Measurements from ENCODE around the gene CASKIN1. TPM values are rescaled to one million over a fixed set of nuclear protein-coding genes. Genes with fewer than 3 reads are reported as not detected.
A peak's percentile ranks its signal among the peaks of the same experiment; 100 is the strongest.

The CASKIN1 gene
- polyA plus RNA-seq, 2 of the 4 experiments (the other 2 are of a cell fraction) = 0.27 to 0.87 TPM

- TF ChIP-seq RAD21 (conservative IDR thresholded peaks at IDR 0.05 in 1 of 2, IDR thresholded peaks at IDR 0.05 in 1 of 2) (0 out of 5 replicates have a peak, but pooled peaks of 1 of the 2 experiments have one; percentile 17), JUN (IDR thresholded peaks at IDR 0.05) (no peak; a peak in 1 of 5 replicates), REST (IDR thresholded peaks at IDR 0.05) (no peak), ZSCAN20 (CRISPR knock-in tag; IDR thresholded peaks at IDR 0.05) (no peak), ZNF302 (CRISPR knock-in tag; IDR thresholded peaks at IDR 0.05) (no peak), RCOR1 (IDR thresholded peaks at IDR 0.05; ENCODE audit: low read depth, low read length) (no peak), MAFK (IDR thresholded peaks at IDR 0.05; ENCODE audit: partially characterized antibody) (no peak), JUNB (IDR thresholded peaks at IDR 0.05) (no peak), PBX3 (IDR thresholded peaks at IDR 0.05) (peak; percentile 43; the same call in 1 of the 2 replicates), ATOH8 (CRISPR knock-in tag; IDR thresholded peaks at IDR 0.05; ENCODE audit: low read depth) (no peak), BCL3 (IDR thresholded peaks at IDR 0.05) (no peak), POLR2AphosphoS2 (conservative IDR thresholded peaks at IDR 0.05; ENCODE audit: low read length) (no peak), MAX (IDR thresholded peaks at IDR 0.05) (peak; percentile 44; the same call in 1 of the 2 replicates), EHF (CRISPR knock-in tag; IDR thresholded peaks at IDR 0.05) (no peak; the same call in 1 of the 2 replicates), POLR2A (IDR thresholded peaks at IDR 0.05; ENCODE audit: low read length) (peak; percentile 33; the same call in 1 of the 2 replicates)
Measured at GRCh38 chr16:2147981-2148671, 48.3 kb downstream of the CASKIN1 start, which contains the start of gene RAB26 (continued).

GRCh38 chr16:2147378-2147777 lies 49.0 kb downstream of the CASKIN1 start:
- Histone ChIP-seq H3K4me3 (no peak overlapping the region), H3K9me3 (no peaks in the 10 kb centered on the region), H3K27ac (peak overlapping the region; percentile 92 to 94; a peak in 5 of 6 replicates), H3K4me2 (peak overlapping the region; percentile 99), H3K4me1 (peaks cover 48% of the 10 kb centered on the region)
- FAIRE-seq (no peak), DNase-seq (ENCODE audit: low read depth in 1 of 2, low spot score in 1 of 2) (no peak), ATAC-seq (no peak)
- ChIA-PET POLR2A (interaction anchor here (0.7 to 2.7 kb wide), 6 partner anchors 8 to 183 kb away, joined by 3 to 30 read pairs (median 4); partner anchors contain the start of genes ECI1, PKD1, RPS2 and TBL3), CTCF (interaction anchor here (1.0 to 6.5 kb wide), 7 partner anchors 62 to 144 kb away, joined by 3 to 52 read pairs (median 4); partner anchors contain the start of gene ECI1)
- 59% methylated on average over 3 of the region's 6 CpGs for WGBS (ENCODE audit: missing lambda C conversion rate)
- TF ChIP-seq HOXB13 (CRISPR knock-in tag; IDR thresholded peaks at IDR 0.05; ENCODE audit: low read depth) (no peak), KDM1A (IDR thresholded peaks at IDR 0.05; ENCODE audit: low read depth) (no peak), FOSL2 (IDR thresholded peaks at IDR 0.05) (no peak), FOSL2 (CRISPR knock-in tag; IDR thresholded peaks at IDR 0.05) (no peak), HOXB5 (CRISPR knock-in tag; IDR thresholded peaks at IDR 0.05) (no peak), CHD4 (IDR thresholded peaks at IDR 0.05; ENCODE audit: borderline replicate concordance) (no peak), GATA3 (IDR thresholded peaks at IDR 0.05; ENCODE audit: borderline replicate concordance) (no peak), NR3C1 (IDR thresholded peaks at IDR 0.05) (no peak), KDM5A (IDR thresholded peaks at IDR 0.05) (no peak)
